GM19452 (cell line): Measurements from ENCODE around the gene SIX6.
"Not testable (repeated sequence)": the region's sequence is repeated elsewhere in the genome, so short reads cannot be mapped to it uniquely, and the experiment has no call there.

Source experiments
- ATAC-seq: cut with Tn5 transposase; IDR thresholded peaks from one replicate; pipeline ENCODE4 v1.9.1; 2021; ENCODE audit not compliant: unreplicated experiment

Gene SIX6

DNA sequence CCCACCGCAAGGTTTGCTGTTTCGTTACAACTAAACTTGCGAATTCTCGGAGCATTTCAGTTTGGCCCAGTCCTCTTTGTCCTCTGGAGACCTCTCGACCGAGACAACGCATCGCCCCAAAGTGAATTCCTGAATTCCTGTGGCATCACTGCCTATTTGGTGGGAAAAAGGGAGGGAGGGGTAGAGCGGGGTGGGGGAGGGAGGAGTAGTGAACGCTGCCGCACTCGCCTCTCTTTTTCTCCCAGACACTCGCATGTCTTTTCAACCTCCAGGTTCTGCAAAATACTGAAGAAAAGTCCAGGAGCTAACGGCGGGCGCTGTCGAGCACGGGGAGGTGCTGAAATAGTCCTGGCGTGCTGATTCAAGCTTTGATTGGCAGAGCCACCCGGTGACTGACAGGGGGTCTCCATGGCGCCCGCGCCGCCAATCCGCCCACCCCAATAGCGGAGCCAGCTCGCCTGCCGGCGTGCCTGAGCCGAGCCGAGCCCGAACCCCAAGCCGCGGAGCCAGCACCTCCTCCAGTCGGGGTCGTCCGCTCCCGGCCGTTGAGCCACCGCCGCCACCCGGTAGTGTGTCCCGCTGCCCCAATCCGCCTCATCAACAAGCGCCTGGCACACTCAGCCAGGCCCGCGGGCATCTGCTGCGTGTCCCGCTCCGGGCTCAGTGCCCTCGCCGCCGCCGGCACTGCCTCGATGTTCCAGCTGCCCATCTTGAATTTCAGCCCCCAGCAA lies at the start of gene SIX6:
Gene SIX6 (plus strand): TSS at position 440 of the 731 bp plus-strand sequence. CDS start 253 bp downstream, at position 693.
- ATAC-seq, result no peak

DNA sequence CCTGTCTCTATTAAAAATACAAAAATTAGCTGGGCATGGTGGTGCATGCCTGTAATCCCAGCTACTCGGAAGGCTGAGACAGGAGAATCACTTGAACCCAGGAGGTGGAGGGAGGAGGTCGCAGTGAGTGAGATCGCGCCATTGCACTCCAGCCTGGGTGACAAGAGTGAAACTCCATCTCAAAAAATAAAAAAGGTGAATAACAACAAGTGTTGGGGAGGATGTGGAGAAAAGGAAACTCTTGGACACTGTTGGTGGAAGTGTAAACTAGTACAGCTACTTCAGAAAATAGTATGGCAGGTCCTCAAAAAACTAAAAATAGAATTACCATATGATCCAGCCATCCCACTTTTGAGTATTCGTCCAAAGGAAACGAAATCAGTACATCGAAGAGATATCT lies 28.7 kb upstream of the SIX6 start:
- ATAC-seq, result not testable (repeated sequence)

DNA sequence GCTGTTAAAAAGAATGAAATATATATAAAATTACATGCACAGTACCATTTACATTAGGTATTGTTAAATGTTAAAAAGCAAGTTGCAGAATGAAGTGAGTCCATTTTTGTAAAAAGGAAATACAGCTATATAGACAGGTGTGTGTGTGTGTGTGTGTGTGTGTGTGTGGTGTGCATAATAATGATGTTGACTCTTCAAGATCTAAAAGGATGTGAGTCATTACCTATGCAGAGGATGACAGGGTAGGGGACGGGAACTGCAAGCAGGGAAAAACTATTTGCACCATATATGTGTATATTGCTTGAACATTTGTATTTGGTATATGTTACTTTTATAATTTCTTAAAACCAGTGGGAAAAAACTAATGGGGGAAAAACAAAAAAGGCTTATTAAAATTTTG lies 26.2 kb upstream of the SIX6 start:
- ATAC-seq, result no peak

DNA sequence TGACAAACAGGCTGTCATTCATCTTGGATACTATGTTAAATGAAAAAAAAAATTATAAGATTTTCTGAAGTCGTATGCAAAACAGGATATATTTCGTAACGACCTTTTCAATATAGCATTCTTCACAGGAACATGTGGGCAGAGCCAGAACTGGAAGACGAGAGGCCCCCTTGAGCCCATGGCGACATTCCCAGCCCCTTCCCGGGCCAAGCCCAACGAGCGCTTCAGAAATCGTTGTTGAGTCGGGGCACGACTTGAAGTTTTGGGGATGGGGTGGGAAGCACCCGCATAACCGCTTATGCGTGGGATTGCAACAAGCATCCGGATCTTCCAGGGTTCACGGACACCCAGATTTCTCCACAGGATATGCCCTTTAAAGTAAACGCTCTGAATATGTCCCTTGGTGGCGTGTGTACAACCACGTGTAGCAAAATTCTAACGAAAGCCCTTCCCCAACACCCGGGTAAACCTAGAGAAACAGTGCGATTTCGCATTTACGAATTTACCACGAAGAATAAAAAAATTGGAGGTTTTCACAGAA lies 23.8 kb upstream of the SIX6 start:
- no peak for ATAC-seq

DNA sequence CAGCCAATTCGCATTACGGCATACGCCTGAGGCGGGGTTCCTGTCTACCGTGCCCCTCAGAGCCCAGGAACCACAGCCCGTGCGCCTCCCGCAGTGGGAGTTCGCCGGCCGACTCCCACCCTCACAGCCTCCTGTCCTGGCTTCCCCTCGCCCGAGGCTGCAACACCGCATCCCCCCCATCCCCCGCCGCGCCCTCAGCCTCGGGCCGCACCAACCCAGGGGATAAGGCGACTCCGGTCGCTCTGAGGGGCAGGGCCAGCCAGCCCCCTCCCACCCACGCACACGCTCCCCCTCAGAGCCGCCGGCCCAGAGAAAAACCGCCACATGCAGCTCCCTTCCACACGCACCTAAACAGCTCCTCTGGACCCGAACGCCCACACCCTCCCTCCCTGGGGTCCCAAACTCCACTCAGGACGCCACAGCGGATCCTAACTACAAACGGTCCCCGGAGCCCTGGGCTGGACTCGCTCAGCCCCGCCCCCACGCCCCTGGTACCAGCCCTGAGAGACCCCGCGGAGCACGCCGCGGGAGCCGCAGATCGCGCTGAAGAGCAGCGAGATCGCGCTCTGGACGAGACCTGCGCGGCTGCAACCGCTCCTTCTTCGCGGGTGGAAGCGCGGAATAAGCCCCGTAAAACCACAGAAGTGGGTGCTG lies 23.2 kb upstream of the SIX6 start, which contains the start of gene C14orf39:
Gene C14orf39 (minus strand): TSS at position 466 of the 654 bp plus-strand sequence. CDS start 985 bp downstream, outside the sequence.
- ATAC-seq, result no peak

DNA sequence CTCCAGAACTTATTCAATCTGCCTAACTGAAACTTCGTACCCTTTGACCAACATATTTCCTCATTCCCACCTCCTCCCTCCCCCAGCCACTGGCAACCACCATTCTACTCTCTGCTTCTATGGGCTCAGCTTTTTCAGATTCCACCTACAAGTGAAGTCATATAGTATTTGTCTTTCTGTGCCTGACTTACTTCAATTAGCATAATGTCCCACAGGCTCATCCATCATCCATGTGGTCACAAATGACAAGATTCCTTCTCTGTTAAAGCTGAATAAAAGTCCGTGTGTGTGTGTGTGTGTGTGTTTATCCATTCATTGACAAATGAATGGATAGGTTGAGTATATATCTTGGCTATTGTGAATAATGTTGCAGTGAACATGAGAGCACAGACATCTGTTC lies 21.7 kb upstream of the SIX6 start:
- no peak for ATAC-seq

DNA sequence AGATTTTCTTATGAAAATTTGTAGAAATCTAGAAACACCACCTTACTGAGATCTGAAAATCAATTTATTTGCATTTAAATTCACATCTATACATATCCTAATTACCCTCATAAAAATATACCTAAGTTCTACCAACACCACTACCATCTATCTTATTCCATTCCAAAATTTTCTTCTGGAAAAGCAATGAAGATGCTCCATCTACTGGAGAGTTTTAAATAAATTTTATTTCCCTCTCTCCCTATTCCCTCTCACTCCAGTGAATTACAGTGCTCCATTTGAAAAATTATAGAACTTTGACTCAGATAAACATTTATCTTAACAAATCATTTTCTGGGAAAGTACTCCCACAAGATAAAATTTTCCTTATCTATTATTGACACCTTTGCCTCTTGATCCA lies 20.8 kb upstream of the SIX6 start:
- ATAC-seq, result no peak

DNA sequence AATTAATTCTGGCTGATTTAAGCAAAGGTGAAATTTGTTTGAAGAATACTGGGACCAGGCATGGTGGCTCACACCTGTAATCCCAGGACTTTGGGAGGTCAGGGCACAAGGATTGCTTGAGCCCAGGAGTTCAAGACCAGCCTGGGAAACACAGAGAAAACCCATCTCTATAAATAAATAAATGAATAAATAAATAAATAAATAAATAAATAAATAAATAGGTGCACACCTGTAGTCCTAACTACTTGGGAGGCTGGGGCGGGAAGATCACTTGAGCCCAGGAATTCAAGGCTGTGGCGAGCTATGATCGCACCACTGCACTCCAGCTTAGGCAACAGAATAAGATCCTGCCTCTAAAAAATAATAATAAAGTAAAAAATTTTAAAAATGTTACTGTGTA lies 18.7 kb upstream of the SIX6 start:
- no peak for ATAC-seq

DNA sequence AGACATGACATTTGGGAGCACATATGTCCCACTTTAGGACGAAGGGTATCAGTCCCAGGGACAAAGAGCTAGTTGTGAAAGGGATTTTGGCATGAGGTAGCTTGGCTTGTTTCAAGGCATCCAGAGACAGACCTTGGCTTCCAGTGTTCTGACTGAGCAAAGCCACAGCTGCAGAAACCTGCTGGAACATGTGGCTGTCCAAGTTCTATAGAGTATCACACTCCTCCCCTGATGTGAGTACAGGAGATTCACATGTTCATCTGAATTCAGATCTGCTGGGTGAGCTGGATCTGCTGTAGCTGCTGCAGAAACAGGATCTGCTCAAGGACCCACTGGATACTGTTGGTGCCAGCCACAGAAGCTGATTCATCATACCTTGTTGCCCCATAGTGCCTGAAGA lies 13.0 kb upstream of the SIX6 start:
- ATAC-seq, result no peak

DNA sequence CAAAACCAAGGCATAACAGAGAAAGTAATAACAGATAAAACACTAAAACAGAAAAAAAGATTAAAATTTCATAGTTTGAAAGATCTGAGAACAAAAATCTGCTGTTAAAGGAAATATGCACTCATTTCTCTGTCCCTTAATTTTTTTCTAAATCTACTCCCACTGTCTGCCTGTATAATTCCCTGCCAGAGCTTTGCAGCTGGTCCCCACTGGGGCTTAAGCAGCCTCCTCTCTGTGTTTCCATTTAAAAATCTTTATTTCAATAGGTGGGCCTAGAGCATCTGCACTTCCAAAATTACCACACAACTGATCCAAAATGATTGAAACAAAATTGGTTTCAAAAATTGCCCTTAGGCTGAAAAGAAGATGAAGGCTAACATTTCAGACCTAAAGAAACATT lies 6.4 kb upstream of the SIX6 start:
- ATAC-seq, result no peak

DNA sequence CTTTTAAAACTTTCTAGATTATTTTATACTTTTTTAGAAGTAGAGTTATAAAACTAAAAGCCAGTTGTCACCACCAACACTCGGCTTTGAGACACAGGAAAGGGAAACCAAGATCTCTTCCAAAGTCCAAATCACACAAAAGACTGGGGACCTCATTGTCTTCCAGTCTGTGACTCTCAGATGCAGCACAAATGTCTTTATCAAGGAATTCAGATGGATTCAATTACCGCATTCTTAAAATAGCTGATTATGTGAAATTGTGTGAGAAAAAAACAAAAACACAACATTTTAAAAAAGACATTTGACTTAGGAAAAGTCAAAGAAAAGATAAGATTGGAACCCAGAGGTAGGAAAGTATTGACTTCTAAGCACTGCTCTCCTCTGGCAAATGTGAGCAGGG lies 3.5 kb upstream of the SIX6 start:
- ATAC-seq, result no peak

DNA sequence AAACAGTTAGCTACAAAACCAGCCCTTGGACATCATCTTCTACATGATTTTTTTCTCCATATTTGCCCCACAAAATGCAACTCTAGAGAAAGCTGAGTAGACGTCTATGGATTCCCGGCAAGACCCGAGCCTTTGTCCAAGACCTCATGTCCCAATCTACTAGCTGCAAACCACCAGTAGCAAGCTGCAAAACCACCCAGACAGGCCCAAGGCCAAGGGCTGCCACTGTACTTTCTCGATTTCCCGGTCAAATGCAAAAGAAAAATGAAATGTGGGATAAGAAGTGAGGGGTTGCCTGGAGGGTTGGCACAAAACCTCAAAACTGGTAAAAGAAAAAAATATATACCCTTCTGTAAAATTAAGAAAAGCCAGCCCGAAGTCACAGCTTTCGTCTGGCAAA lies 2.9 kb upstream of the SIX6 start:
- ATAC-seq, result no peak

DNA sequence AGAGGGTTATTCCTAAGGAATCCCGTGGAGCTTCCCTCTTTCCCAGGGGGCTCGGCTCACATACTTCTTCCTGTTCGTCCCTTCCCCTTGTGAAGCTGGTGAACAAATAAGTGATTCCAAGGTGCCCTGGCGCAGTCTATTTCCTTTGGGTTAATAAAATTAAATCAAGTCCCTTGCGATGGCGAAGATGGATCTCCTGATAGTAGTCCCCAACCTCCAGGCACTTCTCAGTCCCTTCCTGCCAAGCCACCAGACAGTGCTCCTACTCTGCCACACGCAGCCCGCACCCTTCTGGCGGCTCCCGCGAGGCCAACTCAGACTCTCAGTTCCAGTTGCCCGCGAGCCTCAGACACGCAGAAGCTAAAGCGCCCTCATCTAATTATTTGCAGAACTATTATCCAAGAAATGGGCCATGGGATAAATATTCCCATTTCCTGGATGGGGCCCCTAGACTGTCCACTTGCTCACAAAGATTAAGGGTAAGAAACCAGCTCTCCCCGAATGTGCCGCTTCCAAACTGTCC lies 2.4 kb upstream of the SIX6 start:
- no peak for ATAC-seq

DNA sequence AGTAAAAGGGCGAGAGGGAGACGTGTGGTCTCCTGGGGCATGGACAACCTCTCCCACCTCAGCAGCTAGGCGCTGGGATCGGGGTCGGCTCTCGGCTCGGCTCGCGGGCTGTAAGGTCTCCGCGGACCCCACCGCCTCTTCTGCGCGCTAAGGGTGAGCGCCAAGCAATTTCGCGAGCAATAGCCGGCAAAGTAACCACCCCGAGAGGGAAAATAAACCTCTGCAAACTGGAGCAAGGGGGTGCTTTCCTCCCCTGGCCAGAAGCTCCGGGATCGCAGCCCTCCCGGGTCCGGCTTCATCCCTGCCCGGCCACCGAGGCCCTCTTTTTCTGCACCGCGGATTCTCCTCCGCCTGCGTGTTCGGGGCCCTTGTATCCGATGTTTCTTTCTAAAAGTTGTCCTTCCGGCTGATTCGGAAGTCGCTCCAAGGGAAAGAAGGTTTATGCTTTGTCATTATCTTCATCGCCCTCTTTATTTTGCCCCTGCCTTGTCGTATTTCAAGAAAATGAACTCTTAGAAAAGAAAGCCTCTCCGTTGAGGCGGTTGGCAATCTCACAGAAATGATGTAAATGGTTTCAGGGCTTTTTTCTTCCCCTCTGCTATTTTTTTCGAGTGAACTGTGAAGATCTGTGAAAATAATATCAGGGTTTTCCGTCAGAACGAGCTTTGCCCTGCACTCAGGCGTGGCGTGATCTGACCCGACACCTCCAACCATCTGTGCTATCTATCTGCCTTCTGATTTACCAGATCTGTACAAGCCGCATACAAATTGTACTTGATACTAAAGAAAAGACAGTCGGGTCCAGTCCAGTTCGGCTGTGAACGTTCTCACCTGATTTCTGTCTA lies 1.7 kb upstream of the SIX6 start:
- ATAC-seq, result no peak

DNA sequence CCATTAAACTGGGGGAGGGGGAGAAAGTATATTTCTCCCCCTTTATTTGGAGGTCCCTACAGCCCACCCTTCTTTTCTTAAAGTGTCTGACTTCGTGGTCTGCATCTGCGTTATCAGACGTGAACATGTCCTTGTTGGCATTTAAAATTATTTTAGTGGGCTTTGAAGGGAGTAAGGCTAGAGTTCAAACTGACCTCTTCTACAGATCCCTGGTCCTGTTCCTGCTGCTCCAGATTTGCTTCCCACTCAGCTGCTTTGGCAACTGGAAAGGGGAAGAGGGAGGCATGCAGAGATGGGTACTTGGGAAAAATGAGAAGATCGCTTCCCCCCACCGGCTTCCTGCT lies 611 bp upstream of the SIX6 start:
- ATAC-seq, result no peak

DNA sequence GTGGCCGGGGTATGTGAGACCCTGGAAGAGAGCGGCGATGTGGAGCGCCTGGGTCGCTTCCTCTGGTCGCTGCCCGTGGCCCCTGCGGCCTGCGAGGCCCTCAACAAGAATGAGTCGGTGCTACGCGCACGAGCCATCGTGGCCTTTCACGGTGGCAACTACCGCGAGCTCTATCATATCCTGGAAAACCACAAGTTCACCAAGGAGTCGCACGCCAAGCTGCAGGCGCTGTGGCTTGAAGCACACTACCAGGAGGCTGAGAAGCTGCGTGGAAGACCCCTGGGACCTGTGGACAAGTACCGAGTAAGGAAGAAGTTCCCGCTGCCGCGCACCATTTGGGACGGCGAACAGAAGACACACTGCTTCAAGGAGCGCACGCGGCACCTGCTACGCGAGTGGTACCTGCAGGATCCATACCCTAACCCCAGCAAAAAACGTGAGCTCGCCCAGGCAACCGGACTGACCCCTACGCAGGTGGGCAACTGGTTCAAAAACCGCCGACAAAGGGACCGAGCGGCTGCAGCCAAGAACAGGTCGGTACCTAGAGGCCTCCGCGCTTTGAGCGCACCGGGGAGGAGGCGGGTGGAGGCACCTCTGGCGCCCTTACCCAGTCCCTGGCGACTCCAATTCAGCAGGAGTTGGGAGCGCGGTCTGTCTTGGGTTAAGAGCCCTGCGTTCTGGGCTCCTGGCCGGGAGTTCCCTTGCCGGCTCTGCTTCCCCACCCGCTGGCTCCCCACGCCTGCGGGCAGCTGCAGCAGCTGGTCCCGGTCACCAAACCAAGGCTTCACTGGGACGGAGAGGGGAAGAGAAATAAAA lies 700 bp downstream of the SIX6 start:
- ATAC-seq, result no peak

DNA sequence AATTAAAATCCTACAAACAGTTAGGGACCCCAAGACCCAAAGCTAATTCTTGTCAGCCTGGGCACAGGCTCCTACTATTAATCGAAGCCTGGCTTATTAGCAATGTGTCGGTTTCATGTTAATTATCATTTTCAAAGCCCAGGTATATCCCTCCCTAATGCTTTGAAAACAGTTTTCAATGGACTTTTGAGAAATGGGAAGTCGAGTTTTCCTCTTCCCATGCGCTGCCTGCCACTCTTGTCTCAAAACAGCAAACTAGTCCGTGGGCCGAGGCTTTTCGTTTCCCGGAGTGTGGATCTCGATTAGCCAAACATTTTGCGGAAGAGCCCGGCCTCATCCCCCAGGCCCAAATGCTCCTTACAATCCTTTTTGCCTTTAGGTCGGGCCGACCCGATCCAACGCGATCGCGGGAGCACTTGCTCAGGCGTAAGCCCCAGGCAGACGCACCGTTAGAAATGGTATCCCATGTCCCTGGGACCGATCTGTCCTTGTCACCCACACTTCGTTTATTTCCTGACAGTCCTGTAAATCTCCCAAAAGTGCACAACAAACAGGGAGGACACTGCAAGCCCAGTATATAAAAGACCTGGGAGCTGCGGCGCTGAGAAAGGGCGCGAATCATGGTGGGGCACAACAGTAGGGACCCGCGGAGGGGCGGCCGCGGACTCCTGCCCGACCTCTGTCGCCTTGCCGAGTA lies 1.5 kb downstream of the SIX6 start:
- ATAC-seq, result no peak

DNA sequence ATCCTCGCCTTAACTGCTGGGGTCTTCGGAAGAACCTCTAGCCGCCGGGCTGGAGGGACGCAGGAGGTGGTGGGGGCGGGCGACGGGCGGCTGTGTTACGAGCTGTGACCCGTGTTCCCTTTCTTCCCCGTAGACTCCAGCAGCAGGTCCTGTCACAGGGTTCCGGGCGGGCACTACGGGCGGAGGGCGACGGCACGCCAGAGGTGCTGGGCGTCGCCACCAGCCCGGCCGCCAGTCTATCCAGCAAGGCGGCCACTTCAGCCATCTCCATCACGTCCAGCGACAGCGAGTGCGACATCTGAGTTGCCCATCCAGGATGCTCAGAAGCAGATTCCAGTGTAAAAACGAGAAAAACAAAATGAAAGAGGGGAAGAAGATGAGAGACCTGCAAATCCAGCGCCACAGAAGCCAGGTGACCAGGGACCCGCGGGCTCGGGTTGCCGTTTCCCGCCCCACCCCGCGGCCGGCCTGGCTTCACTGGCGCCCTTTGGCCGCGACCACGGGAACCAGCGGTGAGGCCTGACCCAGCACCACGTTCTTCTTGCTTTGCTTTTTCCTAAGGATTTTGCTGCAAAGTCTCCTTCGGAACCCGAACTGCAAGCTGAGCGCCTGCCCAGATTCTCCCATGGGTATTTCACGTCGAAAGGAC lies 2.1 kb downstream of the SIX6 start:
- no peak for ATAC-seq

DNA sequence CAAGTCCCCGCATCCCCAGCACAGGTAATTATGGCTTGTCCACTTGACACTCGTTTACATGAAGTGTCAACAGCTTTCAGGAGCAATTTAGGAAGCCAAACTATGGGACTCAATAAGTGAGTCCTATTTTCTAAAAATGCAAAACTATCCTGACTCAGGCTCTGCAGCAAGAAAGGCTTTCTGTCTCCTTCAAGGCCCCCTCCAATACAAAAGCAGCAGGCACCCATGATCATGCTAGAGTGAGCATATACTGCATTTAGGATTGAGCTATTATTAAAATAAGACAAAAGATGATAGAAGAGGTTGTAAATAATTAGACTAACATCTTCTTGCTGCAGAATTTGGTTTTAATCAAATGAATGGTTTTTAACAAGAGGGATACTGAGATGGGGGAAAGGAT lies 3.2 kb downstream of the SIX6 start:
- ATAC-seq, result no peak
